ENCODE measurements around the gene TNNT2. TPM values are rescaled to one million over a fixed set of nuclear protein-coding genes. Genes with fewer than 3 reads are reported as not detected.
A peak's percentile ranks its signal among the peaks of the same experiment; 100 is the strongest.

TNNT2 gene
- total and polyA plus RNA-seq, 7 donors: 0.52 to 26.6 (median 5.7) TPM

- ATAC-seq (peak; percentile 89 to 93 (median 92)), DNase-seq (peak; percentile 61 to 71)
- H3K36me3 ChIP-seq (ENCODE audit: insufficient read depth in 1 of 2, low read depth in 1 of 2): no peaks in the 10 kb centered on the region
- no peak for TF ChIP-seq CTCF (IDR thresholded peaks at IDR 0.05)
- intact Hi-C loops (cut with DNase I): no loop called here
- peaks cover 22% of the 10 kb centered on the region for H3K4me1 ChIP-seq
- H3K9me3 ChIP-seq: no peaks in the 10 kb centered on the region
- H3K27ac ChIP-seq: peak overlapping the region; percentile 79
- H3K27me3 ChIP-seq (ENCODE audit: insufficient read depth in 3 of 3, low read length in 2 of 3): peaks cover 0 to 2% (median 0%) of the 10 kb centered on the region in 3 donors
- H3K4me3 ChIP-seq: peak overlapping the region; percentile 7
- WGBS, 3 donors: 76 to 88% (median 85%) methylated on average over 4 of the region's 4 CpGs
Measured at GRCh38 chr1:201383647-201384405, 6.3 kb upstream of the TNNT2 start.

GRCh38 chr1:201381130-201381529 is 3.6 kb upstream of the TNNT2 start:
- 84 to 96% (median 85%) methylated on average over 7 of the region's 7 CpGs for WGBS, 3 donors
- peaks cover 0 to 7% (median 0%) of the 10 kb centered on the region in 3 donors for H3K27me3 ChIP-seq (ENCODE audit: insufficient read depth in 3 of 3, low read length in 2 of 3)
- H3K4me3 ChIP-seq: no peak overlapping the region
- peaks cover 22% of the 10 kb centered on the region for H3K4me1 ChIP-seq
- no peaks in the 10 kb centered on the region for H3K36me3 ChIP-seq (ENCODE audit: insufficient read depth in 1 of 2, low read depth in 1 of 2)
- no peaks in the 10 kb centered on the region for H3K9me3 ChIP-seq
- intact Hi-C loops (cut with DNase I): no loop called here
- no peak for TF ChIP-seq CTCF (IDR thresholded peaks at IDR 0.05)
- no peak overlapping the region for H3K27ac ChIP-seq
- DNase-seq (no peak), ATAC-seq (no peak)

GRCh38 chr1:201379733-201380242 is 2.3 kb upstream of the TNNT2 start:
- Histone ChIP-seq H3K4me3 (no peak overlapping the region), H3K4me1 (peaks cover 14% of the 10 kb centered on the region), H3K27ac (no peak overlapping the region), H3K36me3 (ENCODE audit: insufficient read depth in 1 of 2, low read depth in 1 of 2) (no peaks in the 10 kb centered on the region), H3K27me3 (ENCODE audit: insufficient read depth in 3 of 3, low read length in 2 of 3) (peaks cover 0 to 8% (median 0%) of the 10 kb centered on the region in 3 donors), H3K9me3 (no peaks in the 10 kb centered on the region)
- TF ChIP-seq CTCF (IDR thresholded peaks at IDR 0.05): no peak
- ATAC-seq (no peak), DNase-seq (no peak)
- intact Hi-C loops (cut with DNase I): no loop called here
- WGBS, 3 donors: 86 to 90% (median 88%) methylated on average over 9 of the region's 9 CpGs

- peaks cover 0 to 9% (median 0%) of the 10 kb centered on the region in 3 donors for H3K27me3 ChIP-seq (ENCODE audit: insufficient read depth in 3 of 3, low read length in 2 of 3)
- DNase-seq: no peak
- no peak overlapping the region for H3K27ac ChIP-seq
- no peaks in the 10 kb centered on the region for H3K9me3 ChIP-seq
- peaks cover 7% of the 10 kb centered on the region for H3K4me1 ChIP-seq
- TF ChIP-seq CTCF (IDR thresholded peaks at IDR 0.05): no peak
- peak in 1 of 4 donors; percentile 40 for ATAC-seq
- no peaks in the 10 kb centered on the region for H3K36me3 ChIP-seq (ENCODE audit: insufficient read depth in 1 of 2, low read depth in 1 of 2)
- WGBS, 3 donors: 55 to 71% (median 63%) methylated on average over 6 of the region's 6 CpGs
- intact Hi-C loops (cut with DNase I): no loop called here
- no peak overlapping the region for H3K4me3 ChIP-seq
Measured at GRCh38 chr1:201378804-201379203, 1.3 kb upstream of the TNNT2 start.
